Neural crest cell (in vitro differentiated cells): Measurements from ENCODE around the gene KIF25. TPM values are rescaled to one million over a fixed set of nuclear protein-coding genes. Genes with fewer than 3 reads are reported as not detected.

ENCODE experiments used
- DNase-seq: peaks from one replicate; pipeline ENCODE4 v3.0.0; 2021; ENCODE audit warnings: low read depth, mixed read lengths, low spot score
- H3K27ac Mint-ChIP-seq: one replicate; pipeline ENCODE4 v1.8.0; 2021; ENCODE audit warnings: mild to moderate bottlenecking, mixed read lengths; ENCODE audit not compliant: unreplicated experiment
- H3K27me3 Mint-ChIP-seq: 2 replicates; pipeline ENCODE4 v1.8.0; 2021; ENCODE audit warnings: low read depth, mild to moderate bottlenecking, mixed read lengths
- H3K36me3 Mint-ChIP-seq: 2 replicates; pipeline ENCODE4 v1.8.0; 2021; ENCODE audit warnings: low read depth, mild to moderate bottlenecking, mixed read lengths
- H3K4me1 Mint-ChIP-seq: 2 replicates; pipeline ENCODE4 v1.8.0; 2021; ENCODE audit warnings: mixed read lengths
- H3K4me3 Mint-ChIP-seq: one replicate; pipeline ENCODE4 v1.8.0; 2021; ENCODE audit warnings: mild to moderate bottlenecking, mixed read lengths
- H3K9me3 Mint-ChIP-seq: 2 replicates; pipeline ENCODE4 v1.8.0; 2021; ENCODE audit warnings: mixed read lengths
- long read RNA-seq: library from polyadenylated mRNA; unstranded; transcript quantifications from one replicate; pipeline ENCODE4 v2.0.0, GENCODE V29; 2020
- total RNA-seq: library from RNA; stranded (reverse); gene quantifications from 2 replicates; pipeline ENCODE4 v1.2.1, GENCODE V29; 2021
- TF ChIP-seq, protein P1 (sequence below): fragments of 200-600 bp; sonication (generic); conservative IDR thresholded peaks from 2 replicates; pipeline ENCODE4 v1.5.0; 2021; ENCODE audit warnings: antibody characterized with exemption, mild to moderate bottlenecking

KIF25 gene, protein sequence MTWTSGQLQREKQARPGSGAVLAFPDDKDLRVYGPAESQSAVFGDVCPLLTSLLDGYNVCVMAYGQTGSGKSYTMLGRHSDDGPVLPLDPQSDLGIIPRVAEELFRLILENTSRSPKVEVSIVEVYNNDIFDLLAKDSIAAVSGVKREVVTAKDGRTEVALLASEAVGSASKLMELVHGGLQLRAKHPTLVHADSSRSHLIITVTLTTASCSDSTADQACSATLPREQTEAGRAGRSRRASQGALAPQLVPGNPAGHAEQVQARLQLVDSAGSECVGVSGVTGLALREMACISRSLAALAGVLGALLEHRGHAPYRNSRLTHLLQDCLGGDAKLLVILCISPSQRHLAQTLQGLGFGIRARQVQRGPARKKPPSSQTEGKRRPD
- total RNA-seq: 0.72 and 1.0 TPM in 2 replicates
- long read RNA-seq: 0 reads

DNA sequence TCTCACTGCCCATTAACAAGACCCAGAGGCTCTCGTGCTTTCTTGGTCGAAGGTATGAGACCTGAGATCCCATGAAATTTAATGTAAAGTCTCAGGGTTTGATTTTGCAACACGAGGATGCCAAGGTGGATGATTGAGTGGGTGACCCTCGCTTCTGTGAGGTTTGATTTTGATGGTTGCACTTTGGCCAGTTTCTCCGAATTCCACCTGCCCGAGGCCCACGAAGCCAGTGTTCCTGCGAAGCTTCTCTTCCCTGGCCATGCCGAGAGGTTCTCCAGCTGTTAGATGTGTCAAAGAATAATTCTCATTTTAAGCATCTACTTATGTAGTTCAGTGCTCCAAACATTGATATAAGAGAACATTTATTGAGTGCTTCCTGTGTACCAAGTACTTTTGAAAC is at the start of gene KIF25:
KIF25 (plus strand) TSS at position 30 of the 400 bp plus-strand sequence. CDS start 31,915 bp downstream, outside the sequence.
- TF ChIP-seq, protein P1, sequence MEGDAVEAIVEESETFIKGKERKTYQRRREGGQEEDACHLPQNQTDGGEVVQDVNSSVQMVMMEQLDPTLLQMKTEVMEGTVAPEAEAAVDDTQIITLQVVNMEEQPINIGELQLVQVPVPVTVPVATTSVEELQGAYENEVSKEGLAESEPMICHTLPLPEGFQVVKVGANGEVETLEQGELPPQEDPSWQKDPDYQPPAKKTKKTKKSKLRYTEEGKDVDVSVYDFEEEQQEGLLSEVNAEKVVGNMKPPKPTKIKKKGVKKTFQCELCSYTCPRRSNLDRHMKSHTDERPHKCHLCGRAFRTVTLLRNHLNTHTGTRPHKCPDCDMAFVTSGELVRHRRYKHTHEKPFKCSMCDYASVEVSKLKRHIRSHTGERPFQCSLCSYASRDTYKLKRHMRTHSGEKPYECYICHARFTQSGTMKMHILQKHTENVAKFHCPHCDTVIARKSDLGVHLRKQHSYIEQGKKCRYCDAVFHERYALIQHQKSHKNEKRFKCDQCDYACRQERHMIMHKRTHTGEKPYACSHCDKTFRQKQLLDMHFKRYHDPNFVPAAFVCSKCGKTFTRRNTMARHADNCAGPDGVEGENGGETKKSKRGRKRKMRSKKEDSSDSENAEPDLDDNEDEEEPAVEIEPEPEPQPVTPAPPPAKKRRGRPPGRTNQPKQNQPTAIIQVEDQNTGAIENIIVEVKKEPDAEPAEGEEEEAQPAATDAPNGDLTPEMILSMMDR: no peak
- no peaks in the 10 kb centered on the region for H3K9me3 Mint-ChIP-seq
- H3K27ac Mint-ChIP-seq: peak within 1 kb of the TSS; percentile 57
- H3K27me3 Mint-ChIP-seq: no peaks in the 10 kb centered on the region
- H3K36me3 Mint-ChIP-seq: no peaks in the 10 kb centered on the region
- H3K4me3 Mint-ChIP-seq: peak within 1 kb of the TSS; percentile 36
- no peak for DNase-seq
- peaks cover 5% of the 10 kb centered on the region for H3K4me1 Mint-ChIP-seq

DNA sequence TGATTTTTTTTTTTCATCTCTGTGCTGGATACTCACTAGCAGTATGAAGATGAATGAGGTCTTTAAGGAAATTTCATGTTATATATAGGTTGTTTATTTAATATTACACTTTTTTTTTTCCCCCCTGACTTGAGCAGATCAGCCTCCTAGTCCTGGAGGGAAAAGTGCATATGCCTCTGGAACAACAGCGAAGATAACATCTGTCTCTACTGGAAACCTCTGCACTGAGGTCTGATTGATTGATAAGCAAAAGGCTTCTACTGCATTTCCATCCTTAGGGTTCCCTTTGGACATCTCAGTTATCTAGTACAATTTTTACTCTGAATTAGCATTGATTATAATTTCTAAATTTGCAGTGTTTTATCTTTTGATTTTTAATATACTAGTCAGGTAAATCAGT is 49.8 kb upstream of the KIF25 start:
- Mint-ChIP-seq H3K9me3 (no peaks in the 10 kb centered on the region), H3K27me3 (no peaks in the 10 kb centered on the region), H3K4me3 (no peak overlapping the region), H3K36me3 (peaks cover 39% of the 10 kb centered on the region), H3K4me1 (no peaks in the 10 kb centered on the region), H3K27ac (no peak overlapping the region)
- DNase-seq: no peak
- TF ChIP-seq, protein P1: no peak

DNA sequence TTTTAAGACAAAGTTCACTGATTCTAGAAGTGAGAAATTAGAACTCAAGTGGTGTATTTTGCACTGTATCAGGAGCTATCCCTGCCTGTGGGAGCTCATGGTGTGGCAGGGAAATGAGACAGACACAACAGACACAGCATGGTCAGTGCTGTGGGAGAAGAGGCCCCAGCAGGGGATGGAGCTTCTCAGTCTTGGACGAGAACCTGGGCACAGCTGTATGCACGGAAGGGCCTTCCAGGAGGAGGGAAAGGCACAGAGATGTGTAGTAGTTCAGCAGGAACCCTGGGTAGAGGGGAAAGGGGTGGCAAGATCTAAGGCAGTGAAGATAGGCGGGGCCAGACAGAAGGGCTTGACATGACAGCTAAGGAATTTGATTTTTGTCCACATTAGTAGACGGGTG is 48.8 kb upstream of the KIF25 start:
- Mint-ChIP-seq H3K27ac (peak overlapping the region; percentile 32), H3K36me3 (peaks cover 33% of the 10 kb centered on the region), H3K9me3 (no peaks in the 10 kb centered on the region), H3K4me3 (no peak overlapping the region), H3K4me1 (no peaks in the 10 kb centered on the region), H3K27me3 (no peaks in the 10 kb centered on the region)
- TF ChIP-seq, protein P1: no peak
- no peak for DNase-seq

DNA sequence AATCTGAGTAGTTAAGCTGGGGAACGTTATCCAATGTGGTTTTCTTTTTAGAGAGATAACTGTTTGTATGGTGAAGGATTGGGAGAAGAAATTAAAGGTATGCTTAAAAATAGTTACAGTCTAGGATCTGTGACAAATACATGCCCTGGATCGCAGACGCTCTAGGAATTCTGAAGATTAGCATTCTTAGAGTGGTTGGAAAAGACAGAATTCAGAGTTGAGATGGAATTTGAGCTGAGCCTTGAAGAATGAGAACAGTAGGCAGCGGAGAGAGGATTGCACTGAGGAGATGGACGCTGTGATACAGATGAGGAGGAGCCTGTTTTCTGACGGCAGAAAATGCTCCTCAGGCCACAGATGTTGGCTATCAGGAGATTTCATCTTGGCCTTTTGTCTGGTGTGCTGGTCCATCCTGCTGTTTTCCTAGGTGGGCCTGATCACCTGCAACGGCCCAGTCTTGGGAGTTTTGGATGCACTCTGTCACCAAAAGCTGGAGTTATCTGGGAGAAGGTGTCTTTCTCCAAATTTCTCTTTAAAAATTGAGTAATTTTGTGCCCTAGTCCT is 48.3 kb upstream of the KIF25 start:
- Mint-ChIP-seq H3K27ac (peak overlapping the region; percentile 32), H3K36me3 (peaks cover 33% of the 10 kb centered on the region), H3K27me3 (no peaks in the 10 kb centered on the region), H3K4me1 (no peaks in the 10 kb centered on the region), H3K4me3 (no peak overlapping the region), H3K9me3 (no peaks in the 10 kb centered on the region)
- TF ChIP-seq, protein P1: no peak
- no peak for DNase-seq

DNA sequence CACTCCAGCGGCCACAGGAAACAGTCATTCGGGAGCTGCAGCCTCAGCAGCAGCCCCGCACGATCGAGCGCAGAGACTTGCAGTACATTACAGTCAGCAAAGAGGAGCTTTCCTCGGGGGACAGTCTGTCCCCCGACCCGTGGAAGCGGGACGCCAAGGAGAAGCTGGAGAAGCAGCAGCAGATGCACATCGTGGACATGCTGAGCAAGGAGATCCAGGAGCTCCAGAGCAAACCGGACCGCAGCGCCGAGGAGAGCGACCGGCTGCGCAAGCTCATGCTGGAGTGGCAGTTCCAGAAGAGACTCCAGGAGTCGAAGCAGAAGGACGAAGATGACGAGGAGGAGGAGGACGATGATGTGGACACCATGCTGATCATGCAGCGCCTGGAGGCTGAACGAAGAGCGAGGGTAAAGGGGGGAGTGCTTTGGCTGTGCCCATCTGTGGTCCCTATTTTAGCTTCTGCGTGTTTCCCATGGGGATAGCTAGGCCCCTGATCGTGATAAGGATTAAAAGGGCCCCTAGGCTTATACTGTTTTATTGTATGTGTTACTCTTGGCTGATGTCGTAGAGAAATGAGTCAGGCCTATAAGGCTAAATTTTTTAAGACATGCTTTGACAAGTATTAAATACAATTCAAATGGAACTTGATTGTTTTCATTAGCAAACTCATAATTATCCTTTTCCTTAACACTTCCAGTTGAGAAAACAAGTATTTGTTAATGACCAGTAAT is 45.5 kb upstream of the KIF25 start:
- Mint-ChIP-seq H3K27me3 (no peaks in the 10 kb centered on the region), H3K27ac (no peak overlapping the region), H3K4me1 (no peaks in the 10 kb centered on the region), H3K36me3 (peaks cover 34% of the 10 kb centered on the region), H3K9me3 (no peaks in the 10 kb centered on the region), H3K4me3 (no peak overlapping the region)
- no peak for DNase-seq
- TF ChIP-seq, protein P1: no peak
